ENCODE data around the gene MED31.
"Not testable (repeated sequence)": the region's sequence is repeated elsewhere in the genome, so short reads cannot be mapped to it uniquely, and the experiment has no call there.

MED31 gene

DNA sequence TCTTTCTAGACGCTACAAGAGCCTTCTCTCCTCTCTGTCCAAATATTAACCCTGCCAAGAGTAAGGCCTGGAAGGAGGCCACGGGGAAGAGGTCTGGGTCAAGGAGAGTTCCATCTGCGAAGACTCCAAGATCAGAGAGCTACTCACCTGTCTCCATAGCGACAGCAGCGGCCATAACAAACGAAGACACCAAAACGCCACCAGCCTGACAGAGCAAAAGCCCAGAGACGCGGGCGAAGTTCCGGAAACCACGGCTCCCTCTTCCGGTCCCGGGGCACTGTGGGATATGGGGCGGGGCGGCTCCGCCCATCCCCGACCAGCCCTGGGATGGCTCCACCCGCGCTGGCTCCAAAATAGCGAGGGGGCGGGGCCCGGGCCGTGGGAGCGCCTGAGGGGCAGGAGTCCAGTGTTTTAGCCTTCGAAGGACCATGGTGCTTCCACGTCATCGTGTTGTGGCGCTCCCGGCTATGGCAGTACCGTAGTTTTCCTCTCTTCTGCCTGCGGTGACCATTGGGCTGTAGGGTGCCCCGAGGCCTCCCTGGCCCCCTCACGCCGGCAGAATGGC lies at the start of gene MED31, which contains the start of gene C17orf100:
Gene MED31 (minus strand): TSS at position 252 of the 565 bp plus-strand sequence. CDS start 77 bp downstream, at position 175.
Gene C17orf100 (plus strand): TSS at position 409 of the 565 bp plus-strand sequence. CDS start 152 bp downstream, at position 561.
- DNase-seq (ENCODE audit: low spot score) = peak; percentile 97

DNA sequence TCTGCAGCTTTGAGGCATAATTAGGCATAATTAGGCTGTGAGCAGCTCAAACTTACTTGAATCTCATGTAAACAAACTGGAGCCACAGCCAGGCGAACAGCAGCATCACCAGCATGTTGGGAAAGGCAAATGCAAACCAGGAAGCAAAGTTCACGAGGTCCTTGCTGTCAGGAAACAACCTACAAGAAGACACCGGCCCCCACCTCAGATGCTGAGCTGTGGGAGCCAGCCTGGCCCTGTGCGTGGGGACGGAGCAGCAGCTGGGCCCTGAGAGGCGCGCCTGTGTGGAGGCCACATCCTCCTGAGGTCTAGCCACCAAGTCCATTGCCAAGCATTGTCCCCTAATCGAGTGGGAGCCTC lies 49.5 kb upstream of the MED31 start:
- DNase-seq (ENCODE audit: low spot score) = no peak

DNA sequence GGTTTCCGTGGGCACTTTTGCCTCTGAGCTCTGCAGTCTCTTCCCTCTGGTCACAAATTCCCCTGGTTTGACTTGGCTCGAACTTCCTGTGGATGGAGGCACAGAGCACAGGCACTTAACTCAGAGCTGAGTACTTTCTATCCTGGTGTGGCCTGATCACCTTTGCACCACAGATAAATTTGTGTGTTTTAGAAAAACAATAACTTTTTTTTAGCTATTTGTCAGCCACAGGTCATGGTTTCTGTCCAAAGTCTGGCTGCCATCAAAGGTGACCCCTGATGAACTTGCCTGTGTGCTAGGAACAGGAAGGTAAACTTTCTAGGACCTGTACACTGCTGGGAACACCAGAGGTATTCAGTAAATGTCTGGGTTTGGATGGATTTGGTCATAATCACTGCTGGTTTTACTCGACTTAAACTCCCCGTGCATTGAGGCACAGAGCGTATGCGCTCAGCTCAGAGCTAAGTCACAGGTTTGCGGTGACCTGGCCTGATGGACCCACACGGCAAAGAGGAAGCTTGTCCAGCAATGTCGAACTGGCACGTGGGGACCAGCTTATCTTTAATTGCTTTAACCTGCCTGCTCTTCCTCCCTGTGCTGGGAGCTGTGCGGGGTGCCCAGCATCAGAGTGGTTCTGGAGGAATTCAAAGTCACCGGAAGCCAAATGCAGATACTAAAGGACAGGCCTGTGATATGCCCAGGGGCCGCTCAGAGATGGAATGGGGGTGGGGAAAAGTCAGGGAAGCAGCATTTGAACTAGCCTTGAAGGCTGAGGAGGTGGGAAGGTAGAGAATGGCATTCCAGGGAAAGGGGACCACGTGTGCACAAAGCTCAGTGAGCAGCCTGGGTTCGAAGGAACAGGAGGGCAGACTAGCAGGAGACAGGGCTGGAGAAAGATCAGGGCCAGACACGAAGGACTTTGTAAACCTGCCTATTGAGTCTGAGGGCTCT lies 48.9 kb upstream of the MED31 start:
- no peak for DNase-seq (ENCODE audit: low spot score)

DNA sequence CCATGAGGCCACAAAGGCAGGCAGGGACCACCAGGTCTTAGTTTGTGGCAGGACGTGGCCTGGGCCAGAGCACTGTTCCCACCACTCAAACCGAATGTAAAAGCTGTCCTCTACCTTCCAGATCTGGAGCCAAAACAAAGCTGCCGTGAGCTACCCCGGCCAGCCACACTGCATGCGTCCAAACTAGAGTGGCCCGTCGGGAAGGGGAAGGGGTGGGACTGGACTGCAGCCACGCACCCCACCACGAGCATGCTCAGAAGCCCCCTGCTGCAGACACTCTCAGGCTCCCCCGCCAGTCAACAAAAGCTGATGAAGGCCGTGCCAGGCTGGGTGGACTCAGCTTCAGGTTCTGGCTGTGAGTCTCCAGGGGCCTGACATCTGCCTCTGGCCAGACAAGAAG lies 46.6 kb upstream of the MED31 start:
- DNase-seq (ENCODE audit: low spot score) = no peak

DNA sequence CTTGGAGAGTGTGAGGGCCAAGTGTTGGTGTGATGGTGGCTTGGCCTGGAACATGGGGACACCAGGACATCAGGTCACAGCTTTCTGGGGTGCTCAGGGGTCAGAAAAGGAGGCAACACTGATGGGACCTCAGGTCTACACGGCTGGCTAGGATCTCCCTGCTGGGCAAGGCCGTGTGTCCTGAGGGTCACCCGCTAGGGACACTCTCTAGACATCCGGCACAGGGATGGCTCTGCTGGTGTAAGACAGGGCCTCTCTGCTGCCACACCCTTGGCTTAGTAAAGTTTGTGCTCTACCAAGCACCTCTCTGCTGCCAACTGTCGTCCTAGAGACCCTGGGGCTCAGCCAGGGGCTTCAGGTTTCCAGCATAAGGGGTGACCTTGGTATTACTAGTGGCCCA lies 45.5 kb upstream of the MED31 start:
- no peak for DNase-seq (ENCODE audit: low spot score)

DNA sequence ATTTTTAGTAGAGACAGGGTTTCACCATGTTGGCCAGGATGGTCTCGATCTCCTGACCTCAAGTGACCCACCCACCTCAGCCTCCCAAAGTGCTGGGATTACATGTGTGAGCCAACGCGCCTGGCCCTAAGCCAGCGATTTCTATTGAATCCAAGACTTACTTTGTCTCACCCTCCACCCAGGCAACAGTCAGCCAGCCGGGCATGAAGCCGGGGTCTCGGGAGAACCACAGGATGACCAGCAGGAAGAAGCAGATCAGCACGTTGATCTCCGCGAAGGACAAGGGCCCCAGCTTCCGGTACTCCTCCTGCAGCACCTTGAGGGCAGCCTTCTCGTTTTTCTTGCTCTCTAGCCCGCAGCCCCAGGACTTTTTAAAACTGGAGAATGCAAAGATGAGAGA lies 44.2 kb upstream of the MED31 start:
- no peak for DNase-seq (ENCODE audit: low spot score)

DNA sequence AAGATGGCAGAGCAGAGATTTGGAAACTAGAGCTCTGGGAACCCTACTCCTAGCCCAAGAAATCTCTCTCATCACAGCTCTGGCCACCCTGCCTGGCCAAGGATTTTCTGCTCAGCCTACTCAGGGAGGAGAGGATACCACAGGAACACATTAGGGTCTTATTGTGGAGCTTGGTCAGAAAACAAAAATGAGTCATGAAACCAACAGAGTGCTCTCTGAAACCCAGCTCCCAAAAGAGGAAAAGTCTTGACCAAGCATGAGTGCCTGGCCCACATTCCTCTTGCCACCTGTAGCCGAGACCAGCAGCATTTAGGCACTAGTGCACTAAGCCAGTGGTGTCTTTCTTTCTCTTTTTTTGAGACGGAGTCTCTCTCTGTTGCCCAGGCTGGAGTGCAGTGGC lies 43.6 kb upstream of the MED31 start:
- DNase-seq (ENCODE audit: low spot score) = no peak

DNA sequence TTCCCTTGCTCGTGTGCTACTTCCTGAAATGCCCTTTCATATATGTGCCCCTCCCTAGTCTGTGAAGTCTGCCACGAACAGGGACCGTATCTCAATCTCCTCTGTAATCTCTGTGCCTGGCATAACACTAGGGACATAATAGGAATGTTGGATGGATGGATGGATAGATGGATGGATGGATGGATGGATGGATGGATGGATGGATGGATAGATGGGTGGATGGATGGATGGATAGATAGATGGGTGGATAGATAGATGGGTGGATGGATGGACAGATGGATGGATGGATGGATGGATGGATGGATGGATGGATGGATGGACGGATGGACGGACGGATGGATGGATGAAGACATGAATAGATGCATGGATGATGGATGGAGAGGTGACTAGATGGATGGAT lies 40.6 kb upstream of the MED31 start:
- not testable (repeated sequence) for DNase-seq (ENCODE audit: low spot score)

DNA sequence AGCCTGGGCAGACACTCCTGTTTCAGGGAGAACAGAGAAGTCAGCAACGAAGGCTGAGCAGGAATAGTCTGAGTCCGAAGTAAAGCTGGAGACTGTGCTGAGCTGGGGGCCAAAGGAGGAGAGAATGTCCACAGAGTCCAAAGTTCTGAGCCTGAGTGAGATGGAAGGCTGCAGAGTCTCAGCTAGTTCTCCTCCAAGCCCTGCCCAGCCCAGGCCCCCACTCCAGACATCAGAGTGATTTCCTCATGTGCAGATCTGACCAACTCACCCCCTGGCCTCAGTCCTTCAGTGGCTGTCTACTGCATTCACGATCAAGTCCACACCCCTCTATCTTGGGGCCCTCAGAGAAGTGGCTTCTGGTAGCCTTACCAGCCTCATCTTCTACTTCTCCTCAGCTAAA lies 40.1 kb upstream of the MED31 start:
- no peak for DNase-seq (ENCODE audit: low spot score)

DNA sequence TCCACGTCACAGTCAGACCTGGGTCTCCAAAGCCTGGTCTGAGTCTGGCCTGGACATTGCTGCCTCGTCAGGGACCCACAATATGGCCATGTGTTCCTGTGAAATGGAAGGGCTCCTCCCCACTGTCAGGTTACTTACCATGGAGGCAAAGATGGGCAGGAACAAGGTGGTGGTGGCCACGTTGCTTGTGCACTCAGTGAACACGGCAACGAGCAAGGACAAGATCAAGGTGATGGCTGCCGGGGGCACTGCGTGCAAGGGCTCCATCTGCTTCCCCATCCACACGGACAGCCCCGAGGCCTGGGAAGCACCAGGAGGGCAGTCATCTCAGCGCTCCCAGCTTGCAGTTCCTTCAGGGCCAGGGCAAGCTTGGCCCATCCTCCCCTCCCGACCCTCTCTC lies 39.2 kb upstream of the MED31 start:
- DNase-seq (ENCODE audit: low spot score) = no peak

DNA sequence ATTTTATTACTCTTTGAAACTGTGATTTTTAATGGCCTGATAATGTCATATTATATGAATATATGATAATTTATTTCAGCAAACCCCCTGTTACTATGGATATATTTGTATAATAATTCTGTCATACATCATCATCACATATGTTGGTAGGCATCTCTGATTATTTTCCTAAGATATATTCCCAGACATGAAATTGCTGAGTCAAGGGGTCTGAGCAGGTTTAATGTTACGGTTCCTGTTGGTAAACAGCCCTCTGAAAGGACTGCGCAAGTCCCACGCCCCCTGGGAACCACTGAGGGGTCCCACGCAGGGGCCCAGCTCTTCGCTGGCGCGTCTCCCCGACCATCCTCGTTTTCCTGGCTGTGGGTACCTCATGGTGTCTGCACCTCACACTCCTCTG lies 37.5 kb upstream of the MED31 start:
- DNase-seq (ENCODE audit: low spot score) = no peak

DNA sequence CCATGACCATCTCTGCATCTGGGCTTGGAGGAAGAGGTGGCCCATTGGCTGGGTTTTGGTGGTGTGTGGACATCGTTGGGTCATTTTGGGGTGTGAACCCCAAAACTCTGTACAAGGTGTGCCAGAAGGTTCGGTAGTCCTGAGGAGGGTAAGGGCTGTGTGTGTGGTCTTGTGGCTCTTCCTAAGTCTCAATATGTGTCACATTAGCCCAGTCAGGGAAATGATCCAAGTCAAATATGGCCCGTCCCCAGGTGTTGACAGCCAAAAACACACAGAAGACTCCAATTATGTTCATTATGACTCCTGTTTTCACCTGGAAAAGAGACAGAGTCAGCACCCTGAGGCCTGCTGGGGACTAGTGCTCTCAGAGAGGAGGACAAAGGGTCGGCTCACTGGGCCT lies 34.6 kb upstream of the MED31 start:
- DNase-seq (ENCODE audit: low spot score) = no peak

DNA sequence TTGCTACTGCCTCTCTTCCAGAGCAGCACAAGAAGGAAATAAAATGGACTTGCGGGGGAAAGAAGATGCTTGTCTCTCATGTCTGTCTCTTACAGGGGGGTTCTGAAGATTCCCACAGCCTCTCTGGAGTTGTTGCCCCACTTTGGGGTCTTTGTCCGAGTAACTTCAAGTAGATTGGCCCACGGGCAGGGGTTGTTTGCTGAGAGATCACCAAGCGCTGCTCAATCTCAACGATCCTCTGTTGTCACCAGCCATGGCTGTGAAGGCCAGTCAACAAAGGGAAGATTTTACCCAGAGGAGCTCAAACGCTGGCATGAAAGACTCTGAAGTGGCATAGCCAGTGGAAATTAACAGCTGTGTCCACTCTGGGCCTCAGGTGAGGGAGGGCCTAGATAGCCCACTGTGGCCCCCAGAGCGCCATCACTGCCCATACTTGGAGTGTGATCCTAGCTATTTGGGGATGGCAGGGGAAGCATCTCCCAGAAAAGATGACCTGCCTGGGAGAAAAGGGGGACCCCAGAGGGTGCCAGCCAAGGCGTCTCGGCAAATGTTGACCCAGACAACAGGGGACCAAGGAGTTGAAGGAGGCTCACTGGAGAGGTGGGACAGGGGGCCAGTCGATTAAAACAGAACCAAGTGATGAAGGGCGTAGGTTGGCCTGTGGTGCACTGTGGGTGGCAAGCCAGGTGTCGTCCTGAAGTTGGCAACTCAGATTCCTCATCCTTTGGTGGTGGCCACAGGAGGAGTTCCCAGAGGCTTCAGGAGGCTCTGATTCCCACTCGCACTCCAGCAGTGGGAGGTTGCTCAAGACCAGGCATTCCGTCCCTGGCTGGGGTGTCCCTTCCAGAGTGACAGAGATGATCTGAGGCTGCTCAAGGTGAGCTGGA lies 33.7 kb upstream of the MED31 start:
- DNase-seq (ENCODE audit: low spot score) = no peak

DNA sequence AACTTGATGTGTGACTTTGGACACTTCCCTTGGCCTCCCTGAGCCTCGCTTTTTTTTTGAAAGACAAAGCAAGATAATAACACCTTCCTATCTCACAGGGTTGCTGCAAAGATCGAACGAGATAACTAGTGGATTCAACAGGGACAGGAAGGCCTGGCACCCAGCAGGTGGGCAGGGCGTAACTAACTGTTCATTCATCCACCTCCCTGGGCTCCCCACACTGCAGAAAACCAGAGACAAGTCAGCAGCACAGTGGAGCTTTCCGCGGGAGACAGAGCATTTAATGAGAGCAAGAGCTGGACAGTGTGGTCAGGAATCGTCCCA lies 33.0 kb upstream of the MED31 start:
- DNase-seq (ENCODE audit: low spot score) = no peak

DNA sequence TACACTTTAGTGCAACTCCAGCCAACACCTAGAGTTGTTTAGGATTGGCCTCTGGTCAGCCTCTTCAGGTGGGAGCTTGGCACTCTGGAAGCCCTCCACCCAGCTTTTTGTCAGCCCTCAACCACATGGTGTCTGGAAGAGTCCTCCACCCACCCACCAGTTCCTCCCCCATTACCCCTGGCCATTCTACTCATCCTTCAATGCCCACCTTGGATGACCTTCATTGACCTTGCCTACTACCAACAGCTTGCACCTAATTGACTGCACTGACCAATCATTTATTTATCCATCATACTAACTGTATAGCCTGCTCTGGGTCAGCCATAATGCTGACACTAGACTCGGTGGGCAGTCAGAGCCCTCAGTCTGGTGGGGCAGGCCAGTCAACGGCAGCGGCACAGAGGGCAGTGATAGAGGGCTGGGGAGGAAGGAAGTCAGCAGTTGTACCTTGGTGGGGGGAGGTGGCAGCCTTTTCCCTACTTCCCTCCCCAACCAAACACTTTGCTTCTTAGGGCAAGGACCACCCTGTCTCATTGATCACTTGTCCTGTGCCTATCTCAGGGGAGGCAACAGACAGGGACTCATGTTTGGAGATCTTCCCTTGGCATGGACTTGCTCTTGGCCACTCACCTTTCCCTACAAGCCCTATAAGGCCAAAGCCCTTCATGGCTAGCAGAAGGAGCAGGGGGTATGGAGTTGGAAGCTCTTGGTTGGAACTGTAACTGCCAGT lies 32.5 kb upstream of the MED31 start:
- no peak for DNase-seq (ENCODE audit: low spot score)

DNA sequence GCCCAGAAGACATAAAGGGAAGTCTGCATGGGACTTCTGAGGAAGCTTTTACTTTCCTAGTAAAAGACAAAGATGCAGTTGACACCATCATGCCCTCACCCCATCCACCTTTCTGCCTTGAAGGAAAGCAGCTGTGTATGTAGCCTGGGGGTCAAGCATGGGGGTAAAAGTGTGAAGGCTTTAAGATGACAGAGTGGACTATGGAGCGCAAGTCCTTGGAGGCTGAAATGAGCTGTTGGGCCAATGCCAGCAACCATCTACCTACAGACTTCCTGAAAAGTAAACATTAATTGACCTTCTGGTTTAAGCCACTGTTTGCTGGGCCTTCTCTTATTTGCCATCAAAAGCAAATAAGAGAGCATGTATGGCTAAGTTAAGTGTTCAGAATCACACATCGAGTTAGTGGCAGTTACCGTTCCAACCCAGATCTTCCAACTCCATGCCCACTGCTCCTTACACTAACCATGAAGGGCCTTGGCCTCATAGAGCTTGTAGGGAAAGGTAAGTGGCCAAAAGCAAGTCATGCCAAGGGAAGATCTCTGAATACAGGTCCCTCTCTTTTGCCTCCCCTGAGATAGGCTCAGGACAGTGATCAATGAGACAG lies 31.8 kb upstream of the MED31 start:
- DNase-seq (ENCODE audit: low spot score) = no peak

DNA sequence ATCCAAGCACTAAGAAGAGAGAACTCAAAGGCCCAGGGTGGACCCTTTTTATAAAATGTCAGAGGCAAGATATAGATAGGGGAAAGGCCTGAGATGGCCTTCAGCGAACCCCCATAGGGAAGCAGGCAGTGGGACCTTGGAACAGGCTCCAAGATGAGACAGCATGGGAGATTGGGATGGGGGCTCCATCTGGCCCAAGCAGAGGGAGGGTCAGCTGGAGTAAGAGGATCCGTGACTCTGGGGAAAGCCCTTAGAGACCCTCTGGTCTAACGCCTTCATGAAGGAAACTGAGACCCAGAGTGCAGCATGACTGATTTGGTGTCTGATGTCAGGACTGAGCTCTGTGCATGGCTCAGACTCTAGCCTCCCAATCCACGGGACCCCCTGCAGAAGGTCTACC lies 30.9 kb upstream of the MED31 start:
- no peak for DNase-seq (ENCODE audit: low spot score)

DNA sequence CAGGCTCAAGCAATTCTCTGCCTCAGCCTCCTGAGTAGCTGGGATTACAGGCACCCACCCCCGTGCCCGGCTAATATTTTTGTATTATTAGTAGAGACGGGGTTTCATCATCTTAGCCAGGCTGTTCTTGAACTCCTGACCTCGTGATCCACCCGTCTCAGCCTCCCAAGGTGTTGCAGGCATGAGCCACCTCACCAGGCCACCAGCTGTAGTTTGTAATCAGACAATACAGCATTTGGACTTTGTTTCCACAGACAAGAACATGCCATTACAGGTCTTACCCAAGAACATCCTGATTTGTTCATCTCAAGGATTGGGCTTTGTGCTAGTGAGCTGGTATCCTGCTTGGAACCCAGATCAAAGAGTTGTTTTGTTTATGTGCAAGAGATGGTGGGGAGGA lies 30.3 kb upstream of the MED31 start:
- no peak for DNase-seq (ENCODE audit: low spot score)

DNA sequence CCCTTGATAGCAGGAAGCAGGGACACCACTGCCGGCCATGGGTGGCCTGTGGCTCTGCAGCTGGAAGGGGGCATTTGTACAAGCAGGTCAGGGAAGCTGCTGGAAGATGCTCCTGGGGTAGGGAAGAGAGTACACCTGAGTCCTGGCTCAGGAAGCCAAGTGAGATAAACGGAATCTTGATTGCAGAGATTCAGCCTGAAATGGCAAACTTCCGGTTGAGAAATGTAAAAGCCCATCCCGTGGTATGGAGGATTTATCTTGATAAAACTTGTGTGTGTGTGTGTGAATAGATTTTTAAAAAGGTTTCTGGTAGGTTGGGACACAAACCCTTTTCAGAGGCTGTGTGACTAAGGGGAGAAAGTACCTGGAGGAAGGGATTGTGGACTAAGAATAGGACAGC lies 29.8 kb upstream of the MED31 start:
- no peak for DNase-seq (ENCODE audit: low spot score)

DNA sequence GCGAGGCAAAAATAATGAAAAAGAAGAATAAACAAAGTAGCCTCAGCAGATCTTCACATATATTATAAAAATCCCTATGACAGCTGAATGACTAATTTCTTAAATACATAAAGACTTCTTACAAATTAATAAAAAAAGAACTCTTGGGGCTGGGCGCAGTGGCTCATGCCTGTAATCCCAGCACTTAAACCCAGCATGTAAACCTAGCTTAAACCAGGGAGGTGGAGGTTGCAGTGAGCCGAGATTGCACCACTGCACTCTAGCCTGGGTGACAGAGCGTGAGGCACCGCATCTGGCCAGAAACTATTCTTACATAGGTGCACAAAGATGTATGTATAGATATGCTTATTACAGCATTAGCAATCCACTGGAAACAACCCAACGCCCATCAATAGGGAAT lies 27.8 kb upstream of the MED31 start:
- no peak for DNase-seq (ENCODE audit: low spot score)

DNA sequence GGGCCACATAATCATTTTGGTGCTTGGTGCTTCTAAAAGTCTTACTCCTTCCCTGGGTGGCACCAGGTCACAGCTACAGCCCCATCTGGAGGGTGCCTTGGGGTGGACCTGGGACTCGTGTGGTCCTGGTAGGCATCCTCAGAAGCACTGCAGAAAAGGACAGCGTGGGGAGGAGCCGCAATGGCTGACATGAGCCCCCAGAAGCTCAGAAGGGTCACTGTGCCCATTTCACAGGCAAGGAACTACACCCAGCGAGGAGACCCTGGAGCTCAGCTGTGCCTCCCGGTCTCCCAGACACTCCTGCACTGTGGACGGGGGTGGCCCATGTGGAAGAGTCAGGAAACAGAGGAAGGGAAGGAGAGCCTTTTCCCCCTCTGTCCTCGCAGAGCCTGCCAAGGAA lies 26.5 kb upstream of the MED31 start:
- DNase-seq (ENCODE audit: low spot score) = no peak
